ENCODE results near the gene CYP2A7. TPM values are rescaled to one million over a fixed set of nuclear protein-coding genes. Genes with fewer than 3 reads are reported as not detected.
"Not testable (repeated sequence)": the region's sequence is repeated elsewhere in the genome, so short reads cannot be mapped to it uniquely, and the experiment has no call there.

CYP2A7 gene
- total and polyA plus RNA-seq, 2 of the 8 experiments (the other 6 are each of a cell fraction or from before 2014, with no cell fraction given) = 0.23 TPM; not detected in 1

- H4K91ac ChIP-seq (replicated peaks; ENCODE audit: insufficient read length, low read length); H3K79me2 ChIP-seq (ENCODE audit: control insufficient read depth in 1 of 2, insufficient read depth in 2 of 2, low read length in 2 of 2); H2BK120ac ChIP-seq (replicated peaks; ENCODE audit: low read depth, low read length); H3K23ac ChIP-seq (ENCODE audit: insufficient read length); FAIRE-seq; H3K4me3 ChIP-seq (ENCODE audit: extremely low read depth in 1 of 4, insufficient read depth in 2 of 4, low read depth in 3 of 4, low read length in 4 of 4); H4K20me1 ChIP-seq (replicated peaks in 1 of 2; ENCODE audit: control insufficient read depth in 1 of 2, insufficient read depth in 2 of 2, low read length in 2 of 2); H3K27ac ChIP-seq (ENCODE audit: low read depth, low read length); H2BK20ac ChIP-seq (ENCODE audit: low read length); H3K23me2 ChIP-seq (ENCODE audit: low read depth, low read length); H3K4ac ChIP-seq (replicated peaks; ENCODE audit: insufficient read length, low read depth, low read length); POLR2A ChIA-PET (ENCODE audit: partially characterized antibody); H3K14ac ChIP-seq (ENCODE audit: insufficient read length); H4K5ac ChIP-seq (ENCODE audit: insufficient read length, low read depth, low read length); H3K36me3 ChIP-seq (ENCODE audit: control insufficient read depth in 2 of 4, insufficient read depth in 4 of 4, low read length in 3 of 4); H2BK15ac ChIP-seq (ENCODE audit: low read length); H4K8ac ChIP-seq (ENCODE audit: extremely low read depth, insufficient read depth, low read length); H3K79me1 ChIP-seq (ENCODE audit: low read depth, low read length); H2BK12ac ChIP-seq (ENCODE audit: low read depth, low read length); CTCF ChIA-PET (ENCODE audit: partially characterized antibody); H3K4me2 ChIP-seq (ENCODE audit: insufficient read depth in 1 of 2, low read depth in 2 of 2, low read length in 2 of 2); DNase-seq (ENCODE audit: low read depth in 1 of 2, low spot score in 2 of 2); H2AK5ac ChIP-seq (ENCODE audit: low read depth, low read length); H3K9me3 ChIP-seq (ENCODE audit: insufficient read depth in 2 of 2, low read depth in 1 of 2, low read length in 1 of 2); H3K27me3 ChIP-seq (replicated peaks in 1 of 4; ENCODE audit: control insufficient read depth in 3 of 4, extremely low read depth in 1 of 4, insufficient read depth in 3 of 4, low read length in 3 of 4); H3K9ac ChIP-seq (replicated peaks in 1 of 4; ENCODE audit: extremely low read depth in 1 of 4, low read depth in 3 of 4, low read length in 3 of 4); H2BK5ac ChIP-seq (ENCODE audit: low read depth, low read length); H3K18ac ChIP-seq (ENCODE audit: extremely low read depth, low read length); H3K4me1 ChIP-seq (replicated peaks in 1 of 4; ENCODE audit: control insufficient read depth in 3 of 4, insufficient read depth in 4 of 4, low read length in 3 of 4); H2AFZ ChIP-seq (ENCODE audit: low read length); H3K56ac ChIP-seq (replicated peaks; ENCODE audit: insufficient read length, low read depth, low read length): not testable (repeated sequence)
- WGBS, 2 experiments (ENCODE audit: extremely low coverage in 1 of 2, insufficient coverage in 1 of 2, insufficient read length in 1 of 2, insufficient replicate concordance in 2 of 2, low coverage in 1 of 2, low lambda C conversion rate in 2 of 2, missing lambda C conversion rate in 1 of 2) = 92% methylated on average over 12 of the region's 12 CpGs; no CpG with 5 or more reads in 1 of the 2 experiments
Observed at GRCh38 chr19:40899964-40900363, 17.9 kb upstream of the CYP2A7 start.
